Right lobe of liver (tissue), 4 donors: ENCODE measurements around the gene UBAC2.

Source experiments
- POLR2A ChIP-seq: fragments of 450-650 bp; IDR thresholded peaks from one replicate; pipeline ENCODE4 v1.6.1; 2017; ENCODE audit warnings: antibody characterized with exemption, mild to moderate bottlenecking
- TF ChIP-seq, protein P1 (sequence below), 4 donors: fragments of 200-600 bp in 3 of 4; fragments of 450-650 bp in 1 of 4; IDR thresholded peaks; one replicate each; pipeline versions ENCODE4 v1.5.1 to v1.8.0; 2016 to 2022; ENCODE audit warnings: antibody characterized with exemption in 4 of 4, mild to moderate bottlenecking in 2 of 4
- donor health status: DM: no; HTN: no; CAD: no.
- donor health status: DM: no; HTN: no; CAD: no.
- donor health status: DM: no; HTN: yes; CAD: no.

DNA sequence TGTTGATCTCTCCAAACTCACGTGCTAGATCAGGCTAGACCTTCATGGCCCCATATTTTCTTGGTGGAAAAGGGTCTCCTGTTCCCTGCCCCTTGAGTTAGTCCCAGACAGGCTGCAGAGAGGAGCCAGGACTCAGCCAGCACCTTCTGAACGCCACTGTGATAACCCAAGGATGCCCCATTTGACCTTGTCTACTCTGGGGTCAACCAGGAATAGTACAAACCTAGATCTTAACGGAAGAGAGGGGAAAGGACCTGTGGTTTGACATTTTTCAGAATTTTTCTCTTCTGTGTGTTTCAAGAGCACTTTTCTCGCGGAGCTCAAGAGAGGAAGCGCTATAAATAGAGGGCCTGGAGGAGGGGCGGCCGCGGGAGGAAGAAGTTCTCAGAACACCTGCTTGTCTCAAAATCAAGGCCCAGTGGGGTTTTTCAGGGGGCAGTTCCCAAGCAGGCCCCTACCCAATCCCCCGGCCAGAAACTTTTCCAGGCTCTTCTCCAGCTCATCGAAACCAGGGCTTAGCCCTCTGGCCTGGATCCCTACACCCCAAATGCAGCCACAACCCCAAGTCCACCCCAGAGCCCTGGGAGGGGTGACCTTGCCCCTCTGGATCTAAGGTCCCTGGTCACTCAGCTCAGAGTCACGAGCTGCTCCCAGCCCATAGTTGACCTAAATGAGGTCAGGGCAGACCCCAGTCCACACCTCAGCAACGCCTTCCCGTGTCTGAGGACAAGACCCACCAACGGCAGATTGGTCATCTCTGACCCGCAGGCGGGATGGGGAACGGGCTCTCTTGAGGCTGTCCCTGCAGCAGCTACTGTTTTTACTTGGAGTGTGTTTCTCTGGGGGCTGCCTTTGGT lies 225.1 kb downstream of the UBAC2 start:
- no peak for TF ChIP-seq POLR2A
- TF ChIP-seq, protein P1, sequence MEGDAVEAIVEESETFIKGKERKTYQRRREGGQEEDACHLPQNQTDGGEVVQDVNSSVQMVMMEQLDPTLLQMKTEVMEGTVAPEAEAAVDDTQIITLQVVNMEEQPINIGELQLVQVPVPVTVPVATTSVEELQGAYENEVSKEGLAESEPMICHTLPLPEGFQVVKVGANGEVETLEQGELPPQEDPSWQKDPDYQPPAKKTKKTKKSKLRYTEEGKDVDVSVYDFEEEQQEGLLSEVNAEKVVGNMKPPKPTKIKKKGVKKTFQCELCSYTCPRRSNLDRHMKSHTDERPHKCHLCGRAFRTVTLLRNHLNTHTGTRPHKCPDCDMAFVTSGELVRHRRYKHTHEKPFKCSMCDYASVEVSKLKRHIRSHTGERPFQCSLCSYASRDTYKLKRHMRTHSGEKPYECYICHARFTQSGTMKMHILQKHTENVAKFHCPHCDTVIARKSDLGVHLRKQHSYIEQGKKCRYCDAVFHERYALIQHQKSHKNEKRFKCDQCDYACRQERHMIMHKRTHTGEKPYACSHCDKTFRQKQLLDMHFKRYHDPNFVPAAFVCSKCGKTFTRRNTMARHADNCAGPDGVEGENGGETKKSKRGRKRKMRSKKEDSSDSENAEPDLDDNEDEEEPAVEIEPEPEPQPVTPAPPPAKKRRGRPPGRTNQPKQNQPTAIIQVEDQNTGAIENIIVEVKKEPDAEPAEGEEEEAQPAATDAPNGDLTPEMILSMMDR (IDR thresholded peaks at IDR 0.05) = no peak
